Neural crest cell (in vitro differentiated cells): ENCODE data around the gene NINL. TPM values are rescaled to one million over a fixed set of nuclear protein-coding genes. Genes with fewer than 3 reads are reported as not detected.
"Not testable (repeated sequence)": the region's sequence is repeated elsewhere in the genome, so short reads cannot be mapped to it uniquely, and the experiment has no call there.

Experiments used
- DNase-seq: peaks from one replicate; pipeline ENCODE4 v3.0.0; 2021; ENCODE audit warnings: low read depth, mixed read lengths, low spot score
- H3K27ac Mint-ChIP-seq: one replicate; pipeline ENCODE4 v1.8.0; 2021; ENCODE audit warnings: mild to moderate bottlenecking, mixed read lengths; ENCODE audit not compliant: unreplicated experiment
- H3K27me3 Mint-ChIP-seq: 2 replicates; pipeline ENCODE4 v1.8.0; 2021; ENCODE audit warnings: low read depth, mild to moderate bottlenecking, mixed read lengths
- H3K36me3 Mint-ChIP-seq: 2 replicates; pipeline ENCODE4 v1.8.0; 2021; ENCODE audit warnings: low read depth, mild to moderate bottlenecking, mixed read lengths
- H3K4me1 Mint-ChIP-seq: 2 replicates; pipeline ENCODE4 v1.8.0; 2021; ENCODE audit warnings: mixed read lengths
- H3K4me3 Mint-ChIP-seq: one replicate; pipeline ENCODE4 v1.8.0; 2021; ENCODE audit warnings: mild to moderate bottlenecking, mixed read lengths
- H3K9me3 Mint-ChIP-seq: 2 replicates; pipeline ENCODE4 v1.8.0; 2021; ENCODE audit warnings: mixed read lengths
- CTCF ChIP-seq: fragments of 200-600 bp; sonication (generic); conservative IDR thresholded peaks from 2 replicates; pipeline ENCODE4 v1.5.0; 2021; ENCODE audit warnings: antibody characterized with exemption, mild to moderate bottlenecking
- total RNA-seq: library from RNA; stranded (reverse); gene quantifications from 2 replicates; pipeline ENCODE4 v1.2.1, GENCODE V29; 2021

The NINL gene
- total RNA-seq, 1 donor from 2014 or later: 44.0 TPM

GRCh38 chr20:25586877-25587276 is 1.5 kb upstream of the NINL start:
- H3K9me3 Mint-ChIP-seq: no peaks in the 10 kb centered on the region
- peaks cover 9% of the 10 kb centered on the region for H3K36me3 Mint-ChIP-seq
- no peaks in the 10 kb centered on the region for H3K27me3 Mint-ChIP-seq

GRCh38 chr20:25583607-25584006 is 1.7 kb downstream of the NINL start:
- not testable (repeated sequence) for DNase-seq, H3K9me3 Mint-ChIP-seq, H3K36me3 Mint-ChIP-seq, H3K27me3 Mint-ChIP-seq
- Mint-ChIP-seq H3K27ac (peak overlapping the region; percentile 12), H3K4me1 (peaks cover 38% of the 10 kb centered on the region), H3K4me3 (peak overlapping the region; percentile 92)

More at GRCh38 chr20:25586877-25587276, 1.5 kb upstream of the NINL start:
- DNase-seq: no peak
- no peak for TF ChIP-seq CTCF
- no peak overlapping the region for H3K4me3 Mint-ChIP-seq
- peaks cover 23% of the 10 kb centered on the region for H3K4me1 Mint-ChIP-seq
- H3K27ac Mint-ChIP-seq: no peak overlapping the region

- no peaks in the 10 kb centered on the region for H3K9me3 Mint-ChIP-seq
- no peak overlapping the region for H3K27ac Mint-ChIP-seq
- no peaks in the 10 kb centered on the region for H3K27me3 Mint-ChIP-seq
- no peak for TF ChIP-seq CTCF
- no peak overlapping the region for H3K4me3 Mint-ChIP-seq
- DNase-seq: no peak
- peaks cover 38% of the 10 kb centered on the region for H3K4me1 Mint-ChIP-seq
- H3K36me3 Mint-ChIP-seq: peaks cover 9% of the 10 kb centered on the region
Measured at GRCh38 chr20:25580711-25581110, 4.6 kb downstream of the NINL start.

- DNase-seq: no peak
- Mint-ChIP-seq H3K27ac (no peak overlapping the region), H3K36me3 (peaks cover 9% of the 10 kb centered on the region), H3K4me1 (peaks cover 37% of the 10 kb centered on the region), H3K27me3 (no peaks in the 10 kb centered on the region), H3K9me3 (no peaks in the 10 kb centered on the region), H3K4me3 (peak overlapping the region; percentile 44)
- TF ChIP-seq CTCF: no peak
Measured at GRCh38 chr20:25579081-25579770, 6.1 kb downstream of the NINL start.

- Mint-ChIP-seq H3K27ac (no peak overlapping the region), H3K4me3 (no peak overlapping the region), H3K27me3 (no peaks in the 10 kb centered on the region), H3K36me3 (no peaks in the 10 kb centered on the region), H3K9me3 (no peaks in the 10 kb centered on the region), H3K4me1 (peaks cover 32% of the 10 kb centered on the region)
- TF ChIP-seq CTCF: no peak
- no peak for DNase-seq
Measured at GRCh38 chr20:25576783-25577530, 8.4 kb downstream of the NINL start.

GRCh38 chr20:25574411-25574810 is 10.9 kb downstream of the NINL start:
- Mint-ChIP-seq H3K4me3 (no peak overlapping the region), H3K4me1 (peaks cover 28% of the 10 kb centered on the region), H3K9me3 (no peaks in the 10 kb centered on the region), H3K36me3 (peaks cover 3% of the 10 kb centered on the region), H3K27me3 (no peaks in the 10 kb centered on the region), H3K27ac (no peak overlapping the region)
- no peak for TF ChIP-seq CTCF
- no peak for DNase-seq
